K562 (cell line): ENCODE results near the gene RGS3.

Experiments
- E2F8 ChIP-seq: fragments of 450-650 bp; IDR thresholded peaks from 2 replicates; pipeline ENCODE4 v1.7.1; 2018; ENCODE audit warnings: mild to moderate bottlenecking, low read depth; ENCODE audit not compliant: partially characterized antibody
- ETV5 ChIP-seq: sonication (generic); formaldehyde crosslinking; IDR thresholded peaks from 2 replicates; pipeline ENCODE4 v1.4.0; 2020; ENCODE audit warnings: low read depth, mild to moderate bottlenecking, missing genetic modification reagents
- MAZ ChIP-seq, 2 experiments: fragments of 450-650 bp in 1 of 2; sonication (generic) in 1 of 2; formaldehyde crosslinking; IDR thresholded peaks in 1 of 2; conservative IDR thresholded peaks in 1 of 2; 2 replicates each; pipeline versions ENCODE4 v1.4.0 to v1.5.0; 2020; ENCODE audit warnings: mild to moderate bottlenecking in 1 of 2, missing genetic modification reagents in 1 of 2
- RFX5 ChIP-seq: IDR thresholded peaks from 2 replicates; pipeline ENCODE4 v1.6.1; 2011; ENCODE audit warnings: low read depth, mild to moderate bottlenecking, improper control_type of control experiment, low read length

DNA sequence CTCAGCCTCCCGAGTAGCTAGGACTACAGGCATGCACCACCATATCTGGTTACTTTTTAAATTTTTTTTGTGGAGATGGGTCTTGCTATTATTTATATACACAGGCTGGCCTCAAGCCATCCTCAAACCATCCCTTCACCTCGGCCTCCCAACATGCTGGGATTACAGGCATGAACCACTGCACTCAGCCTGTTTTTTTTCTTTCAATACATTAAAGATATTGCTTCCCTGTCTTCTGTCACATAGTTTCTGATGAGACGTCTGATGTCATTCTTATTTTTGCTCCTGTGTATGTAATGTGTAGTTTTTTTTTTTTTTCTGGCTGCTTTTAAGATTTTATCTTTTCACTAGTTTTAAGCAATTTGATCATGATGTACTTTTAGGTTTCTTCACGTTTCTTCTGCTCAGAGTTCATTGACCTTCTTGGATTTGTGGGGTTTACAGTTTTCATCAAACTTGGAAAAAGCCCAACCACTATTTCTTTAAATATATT is 11.4 kb upstream of the RGS3 start:
- no peak for TF ChIP-seq MAZ (CRISPR knock-in tag; conservative IDR thresholded peaks at IDR 0.05 in 1 of 2, IDR thresholded peaks at IDR 0.05 in 1 of 2)
- TF ChIP-seq E2F8 = no peak
- TF ChIP-seq ETV5 (CRISPR knock-in tag) = no peak
- TF ChIP-seq RFX5 = no peak
